Measurements from ENCODE around the gene TTC39C. TPM values are rescaled to one million over a fixed set of nuclear protein-coding genes. Genes with fewer than 3 reads are reported as not detected.

The TTC39C gene
- total and polyA plus RNA-seq, 2 of the 8 experiments (the other 6 are each of a cell fraction or from before 2014, with no cell fraction given): 8.1 to 79.1 TPM

GRCh38 chr18:24180048-24180447 lies 165.5 kb downstream of the TTC39C start (continued):
- TF ChIP-seq CHD7 (IDR thresholded peaks at IDR 0.05; ENCODE audit: insufficient replicate concordance, low read length): no peak
- no peak for TF ChIP-seq GTF2F1 (IDR thresholded peaks at IDR 0.05; ENCODE audit: borderline replicate concordance, low read depth, low read length)
- TF ChIP-seq SRF (IDR thresholded peaks at IDR 0.05; ENCODE audit: low read depth, low read length): no peak
- TF ChIP-seq SAP30 (IDR thresholded peaks at IDR 0.05; ENCODE audit: insufficient read depth, insufficient replicate concordance, low read length): no peak
- TF ChIP-seq SIN3A (conservative IDR thresholded peaks at IDR 0.05 in 1 of 2, IDR thresholded peaks at IDR 0.05 in 1 of 2; ENCODE audit: low read depth in 1 of 2, low read length in 2 of 2): no peak
- TF ChIP-seq POLR2A (IDR thresholded peaks at IDR 0.05; ENCODE audit: control extremely low read depth in 1 of 2, low read depth in 2 of 2, low read length in 2 of 2): no peak

All from H1 (cell line).